Colon (tissue), 2 donors: Measurements from ENCODE around the gene GRB7.
"Not testable (repeated sequence)": the region's sequence is repeated elsewhere in the genome, so short reads cannot be mapped to it uniquely, and the experiment has no call there.

Experiments
- FAIRE-seq: peaks from 2 replicates; lab custom pipeline; 2012; peaks lifted over from hg19 to GRCh38; lab: Jason Lieb, UNC
- donor health status: control.
- donor health status: control.

Gene GRB7

DNA sequence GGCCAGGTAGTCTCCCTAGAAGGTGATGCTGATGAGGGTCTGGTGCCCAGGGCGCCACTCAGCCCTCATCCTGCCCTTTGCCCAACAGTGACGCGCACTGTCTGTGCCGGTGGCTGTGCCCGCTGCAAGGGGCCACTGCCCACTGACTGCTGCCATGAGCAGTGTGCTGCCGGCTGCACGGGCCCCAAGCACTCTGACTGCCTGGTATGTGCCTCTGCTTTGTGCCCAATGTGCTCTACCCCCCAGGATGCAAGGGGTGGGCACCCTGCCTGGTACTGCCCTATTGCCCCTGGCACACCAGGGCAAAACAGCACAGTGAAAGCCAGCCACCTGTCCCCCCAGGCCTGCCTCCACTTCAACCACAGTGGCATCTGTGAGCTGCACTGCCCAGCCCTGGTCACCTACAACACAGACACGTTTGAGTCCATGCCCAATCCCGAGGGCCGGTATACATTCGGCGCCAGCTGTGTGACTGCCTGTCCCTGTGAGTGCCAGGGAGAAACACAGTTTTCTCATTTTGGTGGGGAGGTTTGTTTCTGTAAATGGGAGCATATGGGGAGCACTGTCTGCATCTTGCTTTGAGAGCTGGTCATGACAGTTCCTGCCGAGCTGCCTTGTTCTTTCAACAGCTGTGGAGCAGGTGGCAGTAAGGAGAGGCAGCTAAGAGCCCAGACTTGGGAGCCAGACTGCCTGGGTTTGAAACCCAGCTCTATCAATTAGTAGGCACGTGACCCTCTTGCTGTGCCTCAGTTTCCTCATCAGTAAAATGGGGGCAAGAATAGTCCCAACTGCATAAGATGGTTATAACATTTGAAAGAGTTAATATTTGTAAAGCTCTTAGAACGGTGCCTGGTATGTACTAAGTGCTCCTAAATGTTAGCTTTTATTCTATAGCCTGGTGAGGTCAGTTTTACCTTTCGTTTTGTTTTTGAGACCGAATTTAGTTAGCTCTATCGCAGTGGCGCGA, 27.5 kb upstream of the GRB7 start:
- no peak for FAIRE-seq

DNA sequence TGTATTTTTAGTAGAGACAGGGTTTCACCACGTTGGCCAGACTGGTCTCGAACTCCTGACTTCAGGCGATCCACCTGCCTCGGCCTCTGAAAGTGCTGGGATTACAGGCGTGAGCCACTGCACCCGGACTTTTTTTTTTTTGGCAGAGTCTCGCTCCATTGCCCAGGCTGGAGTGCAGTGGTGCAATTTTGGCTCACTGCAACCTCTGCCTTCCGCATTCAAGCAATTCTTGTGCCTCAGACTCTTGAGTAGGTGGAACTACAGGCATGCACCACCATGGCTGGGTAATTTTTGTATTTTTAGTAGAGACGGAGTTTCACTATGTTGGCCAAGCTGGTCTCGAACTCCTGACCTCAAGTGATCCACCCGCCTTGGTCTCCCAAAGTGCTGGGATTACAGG, 26.7 kb upstream of the GRB7 start:
- FAIRE-seq: not testable (repeated sequence)

DNA sequence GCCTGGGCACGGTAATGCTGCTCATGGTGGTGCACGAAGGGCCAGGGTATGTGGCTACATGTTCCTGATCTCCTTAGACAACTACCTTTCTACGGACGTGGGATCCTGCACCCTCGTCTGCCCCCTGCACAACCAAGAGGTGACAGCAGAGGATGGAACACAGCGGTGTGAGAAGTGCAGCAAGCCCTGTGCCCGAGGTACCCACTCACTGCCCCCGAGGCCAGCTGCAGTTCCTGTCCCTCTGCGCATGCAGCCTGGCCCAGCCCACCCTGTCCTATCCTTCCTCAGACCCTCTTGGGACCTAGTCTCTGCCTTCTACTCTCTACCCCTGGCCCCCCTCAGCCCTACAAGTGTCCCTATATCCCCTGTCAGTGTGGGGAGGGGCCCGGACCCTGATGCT, 25.9 kb upstream of the GRB7 start:
- no peak for FAIRE-seq

DNA sequence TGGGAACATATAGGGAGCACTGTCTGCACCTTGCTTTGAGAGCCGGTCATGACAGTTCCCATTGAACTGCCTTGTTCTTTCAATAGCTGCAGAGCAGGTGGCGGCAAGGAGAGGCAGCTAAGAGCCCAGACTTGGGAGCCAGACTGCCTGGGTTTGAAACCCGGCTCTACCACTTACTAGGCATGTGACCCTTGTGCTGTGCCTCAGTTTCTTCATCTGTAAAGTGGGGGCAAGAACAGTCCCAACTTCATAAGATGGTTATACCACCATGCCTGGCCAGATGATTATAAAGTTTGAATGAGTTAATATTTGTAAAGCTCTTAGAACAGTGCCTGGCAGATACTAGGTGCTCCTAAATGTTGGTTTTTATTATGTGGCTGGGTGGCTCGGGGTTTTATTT, 23.5 kb upstream of the GRB7 start:
- FAIRE-seq: no peak

DNA sequence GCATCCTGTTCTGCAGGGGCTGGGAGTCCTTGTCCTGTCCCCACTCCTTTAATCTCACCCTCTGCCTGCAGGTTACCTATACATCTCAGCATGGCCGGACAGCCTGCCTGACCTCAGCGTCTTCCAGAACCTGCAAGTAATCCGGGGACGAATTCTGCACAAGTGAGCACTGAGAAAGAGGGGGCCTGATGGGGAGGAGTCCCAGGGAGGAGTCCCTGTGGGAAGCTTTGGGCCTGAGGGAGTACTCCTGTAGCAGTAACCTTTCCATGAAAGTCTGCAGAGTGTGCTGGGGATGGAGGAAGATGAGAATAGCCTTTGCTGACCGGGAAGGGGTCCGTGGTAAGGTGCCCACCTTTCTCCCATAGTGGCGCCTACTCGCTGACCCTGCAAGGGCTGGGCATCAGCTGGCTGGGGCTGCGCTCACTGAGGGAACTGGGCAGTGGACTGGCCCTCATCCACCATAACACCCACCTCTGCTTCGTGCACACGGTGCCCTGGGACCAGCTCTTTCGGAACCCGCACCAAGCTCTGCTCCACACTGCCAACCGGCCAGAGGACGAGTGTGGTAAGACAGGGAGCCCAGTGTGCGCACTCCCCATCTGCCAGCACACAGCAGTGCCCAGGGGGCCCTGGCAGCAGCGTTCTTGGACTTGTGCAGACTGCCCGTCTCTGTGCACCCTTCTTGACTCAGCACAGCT, 22.2 kb upstream of the GRB7 start:
- FAIRE-seq: no peak

DNA sequence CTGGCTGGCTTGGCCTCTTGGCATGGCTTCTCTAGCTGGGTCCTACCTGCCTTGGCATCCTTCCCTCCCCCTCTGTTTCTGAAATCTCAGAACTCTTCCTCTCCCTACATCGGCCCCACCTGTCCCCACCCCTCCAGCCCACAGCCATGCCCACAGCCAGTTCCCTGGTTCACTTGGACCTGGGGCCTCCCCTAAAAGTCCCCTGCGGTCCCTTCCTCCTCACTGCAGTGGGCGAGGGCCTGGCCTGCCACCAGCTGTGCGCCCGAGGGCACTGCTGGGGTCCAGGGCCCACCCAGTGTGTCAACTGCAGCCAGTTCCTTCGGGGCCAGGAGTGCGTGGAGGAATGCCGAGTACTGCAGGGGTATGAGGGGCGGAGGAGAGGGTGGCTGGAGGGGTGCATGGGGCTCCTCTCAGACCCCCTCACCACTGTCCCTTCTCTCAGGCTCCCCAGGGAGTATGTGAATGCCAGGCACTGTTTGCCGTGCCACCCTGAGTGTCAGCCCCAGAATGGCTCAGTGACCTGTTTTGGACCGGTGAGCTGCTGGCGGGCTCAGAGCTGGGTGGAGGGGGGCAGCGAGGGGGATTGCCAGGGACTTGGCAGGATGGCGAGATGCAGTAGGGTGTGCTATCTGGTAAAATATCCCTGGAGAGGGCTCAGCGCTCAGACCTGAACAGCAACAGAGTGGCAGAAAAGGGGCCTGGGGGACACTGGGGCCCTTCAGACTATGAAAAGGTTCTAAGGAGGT, 21.5 kb upstream of the GRB7 start:
- no peak for FAIRE-seq

DNA sequence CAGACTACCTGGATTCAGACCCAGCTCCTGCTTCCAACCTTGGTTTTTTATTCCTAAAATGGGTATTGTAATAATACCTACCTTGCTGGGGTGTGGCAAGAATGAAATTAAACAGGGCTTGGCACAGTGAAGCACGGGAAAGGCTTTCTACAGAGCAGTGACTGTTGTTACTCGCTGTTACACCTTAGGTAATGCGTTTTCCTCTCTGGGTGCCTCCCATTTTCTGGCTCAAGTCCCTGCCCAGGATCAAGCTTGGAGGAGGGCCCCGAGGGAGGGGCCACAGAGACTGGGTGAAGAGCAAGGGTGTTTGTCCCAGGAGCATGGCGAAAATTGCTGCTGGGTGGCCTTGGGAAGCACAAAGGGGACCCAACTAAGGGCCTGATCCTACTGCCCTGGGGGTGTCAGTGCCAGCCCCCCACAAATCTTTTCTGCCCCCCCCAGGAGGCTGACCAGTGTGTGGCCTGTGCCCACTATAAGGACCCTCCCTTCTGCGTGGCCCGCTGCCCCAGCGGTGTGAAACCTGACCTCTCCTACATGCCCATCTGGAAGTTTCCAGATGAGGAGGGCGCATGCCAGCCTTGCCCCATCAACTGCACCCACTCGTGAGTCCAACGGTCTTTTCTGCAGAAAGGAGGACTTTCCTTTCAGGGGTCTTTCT, 20.7 kb upstream of the GRB7 start:
- FAIRE-seq: no peak

DNA sequence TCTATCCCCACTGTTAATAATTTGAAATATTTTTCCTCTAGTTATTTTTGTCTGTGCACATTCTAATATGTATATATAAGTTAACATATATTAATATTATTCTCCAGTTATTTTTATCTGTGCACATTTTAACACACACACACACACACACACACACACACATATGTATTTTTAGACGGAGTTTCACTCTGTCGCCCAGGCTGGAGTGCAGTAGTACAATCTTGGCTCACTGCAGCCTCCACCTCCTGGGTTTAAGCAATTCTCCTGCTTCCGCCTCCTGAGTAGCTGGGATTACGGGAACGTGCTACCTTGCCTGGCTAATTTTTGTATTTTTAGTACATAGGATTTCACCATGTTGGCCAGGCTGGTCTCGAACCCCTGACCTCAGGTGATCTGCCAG, 20.1 kb upstream of the GRB7 start:
- no peak for FAIRE-seq

DNA sequence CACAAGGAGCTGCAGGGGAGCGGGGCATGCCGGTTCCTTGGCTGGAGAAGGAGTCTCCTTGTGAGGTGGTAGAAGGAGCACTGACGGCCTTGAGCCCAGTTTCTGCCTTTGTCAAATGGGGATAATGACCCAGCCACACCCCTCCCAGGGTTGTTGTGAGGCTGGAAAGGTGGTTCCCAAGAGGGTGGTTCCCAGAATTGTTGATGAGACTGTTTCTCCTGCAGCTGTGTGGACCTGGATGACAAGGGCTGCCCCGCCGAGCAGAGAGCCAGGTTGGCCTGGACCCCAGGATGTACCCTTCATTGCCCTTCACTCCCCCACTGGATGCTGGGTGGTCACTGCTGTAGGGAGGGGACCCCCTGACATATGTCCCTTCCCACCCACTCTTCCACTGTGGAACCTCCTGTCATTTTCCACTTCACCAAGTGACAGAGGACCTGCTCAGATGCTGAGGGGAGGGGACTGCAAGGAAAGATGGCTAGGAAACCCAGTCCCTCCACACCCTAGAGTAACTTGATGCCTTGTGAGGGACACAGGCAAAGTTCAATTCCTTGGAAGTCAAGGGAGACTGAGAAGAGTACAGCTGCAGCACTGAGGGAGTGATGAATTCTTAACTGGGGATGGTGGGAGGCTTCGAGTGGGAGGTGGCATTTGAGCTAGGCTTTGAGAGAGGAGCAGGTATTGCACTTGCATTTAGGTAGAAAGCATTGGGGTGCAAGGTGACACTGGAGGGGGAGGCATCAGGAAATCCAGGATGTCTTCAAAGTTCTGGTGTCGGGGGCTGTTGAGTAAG, 18.0 kb upstream of the GRB7 start:
- FAIRE-seq: no peak

DNA sequence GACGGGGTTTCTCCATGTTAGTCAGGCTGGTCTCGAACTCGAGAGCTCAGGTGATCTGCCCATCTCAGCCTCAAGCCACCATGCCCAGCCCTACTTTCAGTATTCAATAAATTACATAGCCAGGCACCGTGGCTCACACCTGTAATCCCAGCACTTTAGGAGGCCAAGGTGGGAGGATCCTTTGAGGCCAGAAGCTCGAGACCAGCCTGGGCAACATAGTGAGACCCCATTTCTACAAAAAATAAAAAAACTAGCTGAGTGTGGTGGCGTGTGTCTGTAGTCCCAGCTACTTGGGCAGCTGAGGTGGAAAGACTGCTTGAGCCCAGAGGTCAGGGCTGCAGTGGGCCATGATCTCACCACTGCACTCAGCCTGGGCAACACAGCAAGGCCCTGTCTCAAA, 15.6 kb upstream of the GRB7 start:
- no peak for FAIRE-seq

DNA sequence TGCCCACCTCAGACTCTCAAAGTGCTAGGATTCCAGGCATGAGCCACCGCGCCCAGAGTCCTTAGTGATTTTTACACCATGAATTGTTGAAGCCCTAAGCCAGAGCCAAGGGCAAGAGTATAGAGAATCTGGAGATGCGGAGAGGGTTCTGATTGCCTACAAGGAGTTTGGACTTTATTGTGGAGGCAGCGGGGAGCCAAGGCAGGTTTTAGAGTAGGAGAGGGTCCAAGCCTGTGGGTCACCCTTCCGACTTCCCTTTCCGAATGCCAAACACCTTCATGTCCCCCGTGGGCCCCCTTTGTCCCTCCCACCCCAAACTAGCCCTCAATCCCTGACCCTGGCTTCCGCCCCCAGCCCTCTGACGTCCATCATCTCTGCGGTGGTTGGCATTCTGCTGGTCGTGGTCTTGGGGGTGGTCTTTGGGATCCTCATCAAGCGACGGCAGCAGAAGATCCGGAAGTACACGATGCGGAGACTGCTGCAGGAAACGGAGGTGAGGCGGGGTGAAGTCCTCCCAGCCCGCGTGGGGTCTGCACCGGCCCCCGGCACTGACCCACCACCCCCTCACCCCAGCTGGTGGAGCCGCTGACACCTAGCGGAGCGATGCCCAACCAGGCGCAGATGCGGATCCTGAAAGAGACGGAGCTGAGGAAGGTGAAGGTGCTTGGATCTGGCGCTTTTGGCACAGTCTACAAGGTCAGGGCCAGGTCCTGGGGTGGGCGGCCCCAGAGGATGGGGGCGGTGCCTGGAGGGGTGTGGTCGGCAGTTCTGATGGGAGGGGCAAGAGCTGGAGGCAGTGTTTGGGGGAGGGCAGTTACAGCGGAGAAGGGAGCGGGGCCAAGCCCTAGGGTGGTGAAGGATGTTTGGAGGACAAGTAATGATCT, 14.5 kb upstream of the GRB7 start:
- no peak for FAIRE-seq

DNA sequence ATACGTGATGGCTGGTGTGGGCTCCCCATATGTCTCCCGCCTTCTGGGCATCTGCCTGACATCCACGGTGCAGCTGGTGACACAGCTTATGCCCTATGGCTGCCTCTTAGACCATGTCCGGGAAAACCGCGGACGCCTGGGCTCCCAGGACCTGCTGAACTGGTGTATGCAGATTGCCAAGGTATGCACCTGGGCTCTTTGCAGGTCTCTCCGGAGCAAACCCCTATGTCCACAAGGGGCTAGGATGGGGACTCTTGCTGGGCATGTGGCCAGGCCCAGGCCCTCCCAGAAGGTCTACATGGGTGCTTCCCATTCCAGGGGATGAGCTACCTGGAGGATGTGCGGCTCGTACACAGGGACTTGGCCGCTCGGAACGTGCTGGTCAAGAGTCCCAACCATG, 13.0 kb upstream of the GRB7 start:
- FAIRE-seq: no peak

DNA sequence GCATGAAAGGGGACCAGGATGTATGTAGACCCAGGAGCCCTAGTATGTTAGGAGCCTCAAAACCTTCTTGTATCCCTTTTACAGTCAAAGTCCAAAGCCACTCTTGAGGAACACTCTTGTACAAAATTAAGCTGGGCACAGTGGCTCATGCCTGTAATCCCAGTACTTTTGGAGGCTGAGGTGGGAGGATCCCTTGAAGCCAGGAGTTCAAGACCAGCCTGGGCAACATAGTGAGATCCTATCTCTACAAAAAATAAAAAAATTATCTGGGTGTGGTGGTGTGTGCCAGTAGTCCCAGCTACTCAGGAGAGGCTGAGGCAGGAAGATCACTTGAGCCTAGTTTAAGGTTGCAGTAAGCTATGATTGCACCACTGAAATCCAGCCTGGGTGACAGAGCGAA, 11.8 kb upstream of the GRB7 start:
- not testable (repeated sequence) for FAIRE-seq

DNA sequence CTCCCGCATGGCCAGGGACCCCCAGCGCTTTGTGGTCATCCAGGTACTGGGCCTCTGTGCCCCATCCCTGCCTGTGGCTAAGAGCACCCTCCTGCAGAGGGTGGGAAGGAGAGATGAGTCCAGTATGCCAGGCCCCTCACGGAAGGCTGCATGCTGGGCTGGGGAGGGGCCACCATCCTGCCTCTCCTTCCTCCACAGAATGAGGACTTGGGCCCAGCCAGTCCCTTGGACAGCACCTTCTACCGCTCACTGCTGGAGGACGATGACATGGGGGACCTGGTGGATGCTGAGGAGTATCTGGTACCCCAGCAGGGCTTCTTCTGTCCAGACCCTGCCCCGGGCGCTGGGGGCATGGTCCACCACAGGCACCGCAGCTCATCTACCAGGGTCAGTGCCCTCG, 11.1 kb upstream of the GRB7 start:
- no peak for FAIRE-seq

DNA sequence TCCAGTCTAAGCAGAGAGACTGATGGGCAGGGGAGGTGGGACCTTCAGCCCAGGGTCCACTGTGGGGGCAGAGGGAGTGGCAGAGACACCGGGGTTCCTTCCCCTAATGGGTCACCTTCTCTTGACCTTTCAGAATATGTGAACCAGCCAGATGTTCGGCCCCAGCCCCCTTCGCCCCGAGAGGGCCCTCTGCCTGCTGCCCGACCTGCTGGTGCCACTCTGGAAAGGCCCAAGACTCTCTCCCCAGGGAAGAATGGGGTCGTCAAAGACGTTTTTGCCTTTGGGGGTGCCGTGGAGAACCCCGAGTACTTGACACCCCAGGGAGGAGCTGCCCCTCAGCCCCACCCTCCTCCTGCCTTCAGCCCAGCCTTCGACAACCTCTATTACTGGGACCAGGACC, 10.2 kb upstream of the GRB7 start:
- no peak for FAIRE-seq

DNA sequence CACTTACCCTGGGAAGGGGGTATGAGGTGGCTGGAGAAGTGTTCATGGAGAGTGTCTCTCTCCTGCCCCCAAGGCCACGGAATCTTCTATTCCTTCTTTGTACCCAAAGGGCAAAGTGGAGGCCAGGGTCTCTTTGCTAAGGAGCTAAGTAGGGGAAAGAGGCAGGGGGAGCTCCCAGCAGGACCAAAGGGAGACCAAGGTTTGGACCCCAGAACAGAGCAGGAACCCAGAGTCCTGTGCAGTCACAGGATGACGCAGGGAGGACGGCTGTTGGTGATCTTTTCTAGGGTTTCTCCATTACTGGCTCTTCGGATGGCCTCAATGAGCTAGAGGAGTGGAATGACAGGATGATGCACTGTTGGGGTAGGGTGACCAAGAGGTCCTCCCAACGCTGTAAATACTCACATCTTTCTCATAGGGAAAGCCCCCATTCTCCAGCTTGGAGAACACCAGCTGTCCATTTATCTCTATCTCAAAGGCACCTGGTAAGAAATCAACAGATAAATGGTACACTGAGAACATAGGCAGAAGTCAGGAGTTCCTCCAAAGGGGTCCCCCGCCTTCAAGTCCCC, 8.4 kb upstream of the GRB7 start:
- FAIRE-seq: no peak

DNA sequence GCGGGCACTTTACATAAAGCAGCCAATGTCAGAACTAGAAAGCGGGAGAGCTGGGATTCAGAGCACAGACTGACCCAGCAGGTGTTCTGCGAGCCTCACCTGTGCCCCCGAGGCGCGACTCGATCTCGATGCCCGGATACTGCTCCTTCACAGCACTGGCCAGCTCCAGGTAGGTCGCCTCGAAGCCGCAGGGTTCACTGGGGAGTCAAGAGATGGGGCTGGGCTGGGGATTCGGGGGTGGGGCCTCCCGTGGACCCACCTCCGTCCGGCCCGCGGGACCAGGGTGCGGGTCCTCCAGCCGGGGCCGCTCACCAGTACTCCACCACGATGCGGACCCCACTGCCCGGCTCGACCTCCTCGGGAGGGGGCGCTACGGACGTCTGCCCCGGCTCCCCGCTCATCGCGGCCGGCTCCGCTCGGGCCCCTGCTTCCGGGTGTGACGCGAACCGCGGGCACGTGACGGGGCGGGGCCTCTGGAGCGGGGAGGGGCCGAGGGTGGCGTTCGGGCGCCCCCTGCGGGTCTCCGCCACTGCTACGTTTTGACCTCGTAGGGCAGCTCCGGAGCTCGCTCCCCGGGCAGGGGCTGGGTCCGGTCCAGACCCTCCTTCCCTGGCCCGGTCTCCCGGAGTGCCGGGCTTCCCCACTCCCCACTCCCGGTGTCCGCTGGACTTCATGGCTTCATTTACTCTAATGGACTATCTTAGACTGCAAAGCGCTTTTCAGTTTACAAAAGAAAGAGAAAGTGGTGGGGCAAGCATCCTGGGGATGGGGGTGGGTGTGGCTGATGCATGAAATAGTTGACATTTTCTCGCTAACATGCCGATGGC, 7.4 kb upstream of the GRB7 start, which contains the start of gene MIEN1:
TSS of gene MIEN1 (minus strand) at position 438 of the 827 bp plus-strand sequence. CDS start at position 401, 37 bp downstream.
- FAIRE-seq: no peak

DNA sequence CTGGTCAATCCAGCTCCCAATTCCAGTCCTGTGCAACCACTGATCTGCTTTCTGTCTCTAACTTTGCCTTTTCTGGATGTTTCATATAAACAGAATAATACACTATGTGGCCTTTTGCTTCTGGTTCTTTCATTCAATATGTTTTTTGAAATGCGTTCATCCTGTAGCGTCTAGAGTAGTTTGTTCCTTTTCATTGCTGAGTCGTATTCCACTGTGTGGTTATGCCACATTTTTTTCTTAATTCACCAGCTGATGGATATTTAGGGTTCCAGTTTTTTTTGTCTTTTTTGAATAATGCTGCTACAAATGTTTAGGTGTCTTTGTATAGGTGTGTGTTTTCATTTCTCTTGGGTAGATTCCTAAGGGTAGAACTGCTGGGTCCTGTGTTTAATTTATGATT, 5.2 kb upstream of the GRB7 start:
- FAIRE-seq: no peak

DNA sequence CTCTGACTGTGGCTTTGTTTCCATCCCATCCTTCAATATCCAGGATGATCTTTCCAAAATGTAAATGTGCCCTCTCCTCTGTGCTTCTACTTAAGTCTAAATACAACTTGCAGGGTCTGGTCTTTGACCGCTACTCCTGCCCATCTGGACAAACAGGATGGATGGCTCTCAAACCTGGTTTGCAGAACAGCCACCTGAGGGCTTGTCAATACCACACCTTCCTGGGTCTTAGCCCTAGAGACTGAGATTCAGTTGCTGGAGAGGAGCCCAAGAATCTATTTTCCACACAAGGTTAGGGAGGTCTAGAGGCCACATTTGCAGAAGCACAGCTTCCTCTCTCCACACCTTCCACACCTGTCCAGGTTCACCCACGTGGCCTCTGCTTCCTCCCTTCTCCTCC, 1.9 kb upstream of the GRB7 start:
- FAIRE-seq: no peak
